ENCODE results near the gene STAC2.

The STAC2 gene

DNA sequence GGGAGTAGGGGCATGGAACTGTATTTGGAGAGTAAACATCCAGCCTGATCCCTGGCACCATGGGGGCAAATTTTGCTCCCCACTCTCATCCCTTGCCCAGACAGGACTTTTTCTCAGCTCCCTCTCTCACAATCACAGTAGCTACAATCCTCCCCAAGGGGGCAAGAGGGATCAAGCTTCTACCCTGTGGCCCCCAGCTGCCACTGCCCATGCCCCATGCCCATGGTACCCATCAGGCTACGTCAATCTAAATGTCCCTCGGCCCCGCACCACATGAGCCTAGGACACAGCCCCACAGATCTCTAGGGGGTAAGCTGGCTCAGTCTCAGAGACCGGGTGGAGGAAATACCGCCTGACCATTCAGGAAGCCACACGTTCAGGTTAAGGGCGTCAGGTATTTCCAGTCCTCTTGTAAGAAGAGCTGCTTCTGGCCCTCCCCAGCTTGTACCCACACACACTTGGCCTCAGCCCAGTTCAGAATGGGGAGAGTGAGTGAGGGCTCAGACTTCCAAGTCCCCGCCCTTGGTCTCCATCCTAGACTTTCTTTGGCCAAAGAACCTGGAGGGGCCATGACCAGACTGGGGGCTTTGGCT is 30.1 kb downstream of the STAC2 start:
- Histone ChIP-seq H3K4me3 (ENCODE audit: insufficient read depth, low read length, poor library complexity, severe bottlenecking) (no peak overlapping the region), H3K27me3 (ENCODE audit: low read length) (no peaks in the 10 kb centered on the region), H3F3A (ENCODE audit: insufficient read depth) (peaks cover 18% of the 10 kb centered on the region), H3K36me3 (ENCODE audit: low read length) (peaks cover 1% of the 10 kb centered on the region; the same call in 1 of the 2 replicates), H3K79me2 (ENCODE audit: insufficient read depth, low read length) (peaks cover 18% of the 10 kb centered on the region), H3K9me3 (ENCODE audit: insufficient read depth, low read length) (no peaks in the 10 kb centered on the region), H3K9me2 (replicated peaks; ENCODE audit: insufficient read depth, low read length) (no peaks in the 10 kb centered on the region), H2AFZ (ENCODE audit: low read depth, low read length, severe bottlenecking) (no peak overlapping the region), H3K4me2 (ENCODE audit: low read depth, low read length, poor library complexity, severe bottlenecking) (peak overlapping the region; percentile 74), H4K20me1 (ENCODE audit: low read depth, low read length) (no peaks in the 10 kb centered on the region), H3K9ac (ENCODE audit: low read length) (no peak overlapping the region; the same call in 1 of the 2 replicates), H3K27ac (ENCODE audit: low read depth, low read length) (peak overlapping the region; percentile 21)
- TF ChIP-seq, protein P1, sequence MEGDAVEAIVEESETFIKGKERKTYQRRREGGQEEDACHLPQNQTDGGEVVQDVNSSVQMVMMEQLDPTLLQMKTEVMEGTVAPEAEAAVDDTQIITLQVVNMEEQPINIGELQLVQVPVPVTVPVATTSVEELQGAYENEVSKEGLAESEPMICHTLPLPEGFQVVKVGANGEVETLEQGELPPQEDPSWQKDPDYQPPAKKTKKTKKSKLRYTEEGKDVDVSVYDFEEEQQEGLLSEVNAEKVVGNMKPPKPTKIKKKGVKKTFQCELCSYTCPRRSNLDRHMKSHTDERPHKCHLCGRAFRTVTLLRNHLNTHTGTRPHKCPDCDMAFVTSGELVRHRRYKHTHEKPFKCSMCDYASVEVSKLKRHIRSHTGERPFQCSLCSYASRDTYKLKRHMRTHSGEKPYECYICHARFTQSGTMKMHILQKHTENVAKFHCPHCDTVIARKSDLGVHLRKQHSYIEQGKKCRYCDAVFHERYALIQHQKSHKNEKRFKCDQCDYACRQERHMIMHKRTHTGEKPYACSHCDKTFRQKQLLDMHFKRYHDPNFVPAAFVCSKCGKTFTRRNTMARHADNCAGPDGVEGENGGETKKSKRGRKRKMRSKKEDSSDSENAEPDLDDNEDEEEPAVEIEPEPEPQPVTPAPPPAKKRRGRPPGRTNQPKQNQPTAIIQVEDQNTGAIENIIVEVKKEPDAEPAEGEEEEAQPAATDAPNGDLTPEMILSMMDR (IDR thresholded peaks at IDR 0.05; ENCODE audit: insufficient read depth, low read length, poor library complexity, severe bottlenecking): no peak
- TF ChIP-seq EZH2phosphoT487 (conservative IDR thresholded peaks at IDR 0.05; ENCODE audit: low read length): no peak

DNA sequence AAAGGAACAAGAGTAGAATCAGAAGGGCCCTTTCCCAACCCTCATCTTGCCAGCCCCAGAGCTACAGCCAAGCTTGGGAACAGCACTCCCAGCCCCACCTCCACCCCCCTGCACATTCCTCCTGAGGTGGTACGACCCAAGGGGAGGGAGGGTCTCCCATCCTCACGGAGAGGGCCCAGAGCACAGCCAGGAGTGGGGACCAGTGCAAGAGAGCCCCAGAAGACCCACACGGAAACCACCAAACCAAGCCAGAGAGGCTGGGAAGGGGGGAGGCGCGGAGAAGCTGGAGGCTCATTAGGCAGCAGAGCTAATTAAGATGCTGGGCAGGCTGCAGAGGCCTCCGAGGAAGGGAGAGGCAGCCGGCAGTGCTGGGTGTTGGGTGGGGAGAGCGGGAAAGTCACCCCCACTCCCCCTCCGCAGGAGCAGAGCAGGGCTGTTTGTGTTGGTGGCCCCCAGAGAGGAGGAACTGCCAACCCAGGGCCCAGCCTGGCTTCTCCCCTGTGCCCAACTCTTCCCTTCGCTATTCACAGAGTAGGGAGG is 30.7 kb downstream of the STAC2 start:
- Histone ChIP-seq H3K27ac (ENCODE audit: low read depth, low read length) (no peak overlapping the region), H3K4me2 (ENCODE audit: low read depth, low read length, poor library complexity, severe bottlenecking) (no peak overlapping the region), H4K20me1 (ENCODE audit: low read depth, low read length) (no peaks in the 10 kb centered on the region), H3K4me3 (ENCODE audit: insufficient read depth, low read length, poor library complexity, severe bottlenecking) (no peak overlapping the region), H2AFZ (ENCODE audit: low read depth, low read length, severe bottlenecking) (no peak overlapping the region), H3K9me3 (ENCODE audit: insufficient read depth, low read length) (no peaks in the 10 kb centered on the region), H3K79me2 (ENCODE audit: insufficient read depth, low read length) (peaks cover 12% of the 10 kb centered on the region), H3K9me2 (replicated peaks; ENCODE audit: insufficient read depth, low read length) (no peaks in the 10 kb centered on the region), H3K27me3 (ENCODE audit: low read length) (no peaks in the 10 kb centered on the region), H3F3A (ENCODE audit: insufficient read depth) (peaks cover 16% of the 10 kb centered on the region), H3K9ac (ENCODE audit: low read length) (no peak overlapping the region), H3K36me3 (ENCODE audit: low read length) (no peaks in the 10 kb centered on the region)
- TF ChIP-seq, protein P1 (IDR thresholded peaks at IDR 0.05; ENCODE audit: insufficient read depth, low read length, poor library complexity, severe bottlenecking): no peak
- no peak for TF ChIP-seq EZH2phosphoT487 (conservative IDR thresholded peaks at IDR 0.05; ENCODE audit: low read length)

DNA sequence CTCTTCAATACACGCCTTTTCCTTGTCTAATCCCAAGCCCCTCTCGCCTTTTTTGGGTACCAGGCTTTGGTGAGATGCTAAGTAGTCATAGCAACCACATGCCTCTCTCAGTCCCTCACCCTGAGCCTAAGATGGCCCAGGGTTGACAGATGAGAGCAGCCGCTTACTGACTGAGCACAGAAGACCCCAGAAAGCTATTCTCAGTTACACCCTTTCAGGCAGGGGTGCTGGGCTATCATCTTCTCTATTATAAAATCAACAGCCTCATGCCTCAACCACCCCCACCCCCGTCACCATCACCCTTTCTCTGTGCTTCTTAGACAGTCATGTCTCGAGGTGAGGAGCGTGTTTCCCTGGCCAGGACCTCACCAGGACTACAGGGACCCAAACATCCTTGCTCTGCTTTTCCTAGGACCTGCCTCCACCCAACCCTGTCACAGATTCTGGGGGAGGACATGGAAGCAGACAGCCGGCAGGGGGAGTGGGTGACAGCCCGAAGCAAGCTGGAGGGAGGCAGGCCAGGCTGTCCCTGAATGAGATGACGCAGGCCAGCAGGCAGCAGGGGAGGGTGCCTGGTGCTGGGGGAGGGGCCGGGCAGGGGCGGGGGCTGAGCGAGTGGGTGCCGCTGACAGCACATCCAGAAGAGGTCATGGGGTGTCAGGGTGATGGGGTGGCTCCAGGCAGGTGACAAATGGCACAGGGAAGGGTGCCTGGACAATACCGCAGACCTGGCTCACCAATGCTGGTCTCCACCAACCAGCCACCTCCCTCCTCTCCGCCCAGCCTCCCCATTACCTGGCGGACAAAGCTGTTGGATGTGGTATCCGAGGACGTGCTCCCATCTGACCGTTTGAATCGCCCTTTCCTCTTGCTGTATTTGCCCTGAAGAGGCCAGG is 31.4 kb downstream of the STAC2 start:
- H2AFZ ChIP-seq (ENCODE audit: low read depth, low read length, severe bottlenecking): no peak overlapping the region
- no peak overlapping the region for H3K4me2 ChIP-seq (ENCODE audit: low read depth, low read length, poor library complexity, severe bottlenecking)
- no peaks in the 10 kb centered on the region for H4K20me1 ChIP-seq (ENCODE audit: low read depth, low read length)
- H3K4me3 ChIP-seq (ENCODE audit: insufficient read depth, low read length, poor library complexity, severe bottlenecking): no peak overlapping the region
- H3K9me3 ChIP-seq (ENCODE audit: insufficient read depth, low read length): no peaks in the 10 kb centered on the region
- peaks cover 11% of the 10 kb centered on the region for H3K79me2 ChIP-seq (ENCODE audit: insufficient read depth, low read length)
- no peak overlapping the region for H3K27ac ChIP-seq (ENCODE audit: low read depth, low read length)
- H3K9ac ChIP-seq (ENCODE audit: low read length): no peak overlapping the region
- no peaks in the 10 kb centered on the region for H3K9me2 ChIP-seq (replicated peaks; ENCODE audit: insufficient read depth, low read length)
- peaks cover 13% of the 10 kb centered on the region for H3F3A ChIP-seq (ENCODE audit: insufficient read depth)
- no peaks in the 10 kb centered on the region for H3K27me3 ChIP-seq (ENCODE audit: low read length)
- no peak for TF ChIP-seq EZH2phosphoT487 (conservative IDR thresholded peaks at IDR 0.05; ENCODE audit: low read length)
- TF ChIP-seq, protein P1 (IDR thresholded peaks at IDR 0.05; ENCODE audit: insufficient read depth, low read length, poor library complexity, severe bottlenecking): peak; percentile 31
- H3K36me3 ChIP-seq (ENCODE audit: low read length): no peaks in the 10 kb centered on the region
